Osteoblast (primary cell): ENCODE measurements around the gene PALLD. TPM values are rescaled to one million over a fixed set of nuclear protein-coding genes. Genes with fewer than 3 reads are reported as not detected.
A peak's percentile ranks its signal among the peaks of the same experiment; 100 is the strongest.

Experiments
- DNase-seq: peaks from one replicate; pipeline ENCODE4 v3.0.0; 2011; ENCODE audit warnings: low spot score, mixed read lengths; ENCODE audit not compliant: insufficient read length; ENCODE audit errors: missing footprints
- H2AFZ ChIP-seq: 2 replicates; pipeline ENCODE4 v1.6.0; 2011; ENCODE audit warnings: mild to moderate bottlenecking, low read length
- H3K27ac ChIP-seq: 2 replicates; pipeline ENCODE4 v1.5.1; 2011; ENCODE audit warnings: mild to moderate bottlenecking, low read depth, low read length, moderate library complexity
- H3K27me3 ChIP-seq: 2 replicates; pipeline ENCODE4 v1.6.0; 2012; ENCODE audit warnings: mild to moderate bottlenecking, control low read depth, inconsistent platforms, low read length, moderate library complexity; ENCODE audit not compliant: insufficient read depth
- H3K36me3 ChIP-seq: 2 replicates; pipeline ENCODE4 v1.5.1; 2011; ENCODE audit warnings: mild to moderate bottlenecking, low read length, control low read depth, moderate library complexity; ENCODE audit not compliant: insufficient read depth
- H3K4me1 ChIP-seq: 2 replicates; pipeline ENCODE4 v1.5.1; 2011; ENCODE audit warnings: mild to moderate bottlenecking, low read length, control low read depth, moderate library complexity; ENCODE audit not compliant: insufficient read depth
- H3K4me2 ChIP-seq: 2 replicates; pipeline ENCODE4 v1.6.0; 2011; ENCODE audit warnings: mild to moderate bottlenecking, low read length; ENCODE audit not compliant: insufficient read depth
- H3K4me3 ChIP-seq: fragments of 200-600 bp; sonication (generic); 3 replicates; pipeline ENCODE4 v1.5.1; 2012; ENCODE audit warnings: mild to moderate bottlenecking, low read length, inconsistent platforms; ENCODE audit not compliant: insufficient read depth
- H3K79me2 ChIP-seq: 2 replicates; pipeline ENCODE4 v1.6.0; 2012; ENCODE audit warnings: mild to moderate bottlenecking, low read length, control low read depth, inconsistent platforms; ENCODE audit not compliant: insufficient read depth
- H3K9me3 ChIP-seq: 2 replicates; pipeline ENCODE4 v1.5.1; 2011; ENCODE audit warnings: low read depth, low read length, control low read depth
- H4K20me1 ChIP-seq: 2 replicates; pipeline ENCODE4 v1.6.0; 2012; ENCODE audit warnings: mild to moderate bottlenecking, low read length, control low read depth; ENCODE audit not compliant: insufficient read depth
- total RNA-seq: library from RNA; depleted of rRNA; stranded (reverse); fragments of >200 nt; gene quantifications from 2 replicates; pipeline ENCODE4 v1.2.3, GENCODE V29; 2012
- TF ChIP-seq, protein P1 (sequence below): IDR thresholded peaks from 2 replicates; pipeline ENCODE4 v1.5.1; 2011; ENCODE audit warnings: mild to moderate bottlenecking, low read depth, low read length, moderate library complexity; ENCODE audit errors: extremely low read depth

The PALLD gene
- total RNA-seq, 1 donor, result 244 TPM

DNA sequence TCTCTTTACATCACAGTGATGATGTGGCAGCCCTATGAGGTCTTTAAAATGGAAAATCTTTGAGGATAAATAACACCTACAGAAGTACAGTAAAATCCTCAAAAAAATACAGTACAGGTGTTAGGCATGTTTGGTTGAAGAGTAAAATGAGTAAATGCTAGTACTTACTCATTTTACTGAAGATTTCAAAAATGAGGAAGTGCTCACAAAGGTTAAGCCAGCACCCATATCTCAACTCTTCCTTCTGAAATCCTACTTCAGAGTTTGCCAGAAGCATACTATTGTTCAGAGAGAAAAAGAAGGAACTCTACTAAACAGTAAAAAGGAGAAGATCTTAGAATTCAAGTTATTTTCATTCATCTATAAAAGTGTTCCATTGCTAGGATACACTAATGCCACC is 382.3 kb downstream of the PALLD start:
- Histone ChIP-seq H3K36me3 (peaks cover 53% of the 10 kb centered on the region), H4K20me1 (peaks cover 16% of the 10 kb centered on the region)

DNA sequence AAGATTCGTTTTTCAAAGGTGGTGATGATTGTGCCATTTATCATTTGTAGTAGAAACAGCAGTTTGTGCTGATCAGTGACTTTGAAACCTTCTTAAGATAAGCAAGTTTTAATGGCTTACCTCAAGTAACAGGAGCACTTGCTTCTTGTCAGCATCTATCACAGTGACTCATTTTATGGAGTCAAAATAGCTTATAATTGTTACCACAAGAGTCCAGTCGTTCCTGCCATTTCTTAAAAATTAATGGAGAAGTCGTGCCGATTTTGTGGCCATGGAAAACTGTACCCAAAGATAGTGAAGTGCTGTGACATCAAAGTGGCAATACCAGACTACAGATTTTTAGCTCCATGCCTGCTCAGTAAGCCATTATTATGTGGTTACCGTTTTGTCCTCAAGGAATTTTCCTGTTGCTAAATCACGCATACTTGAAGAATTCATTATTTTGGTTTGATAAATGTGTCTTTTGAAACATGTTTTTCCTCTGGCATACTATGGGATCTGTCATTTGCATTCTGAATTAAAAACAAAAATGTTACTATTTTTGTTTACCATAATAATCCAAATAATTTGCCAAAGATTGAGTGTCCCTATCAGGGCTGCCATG is 383.3 kb downstream of the PALLD start:
- peaks cover 81% of the 10 kb centered on the region for H3K79me2 ChIP-seq
- TF ChIP-seq, protein P1, sequence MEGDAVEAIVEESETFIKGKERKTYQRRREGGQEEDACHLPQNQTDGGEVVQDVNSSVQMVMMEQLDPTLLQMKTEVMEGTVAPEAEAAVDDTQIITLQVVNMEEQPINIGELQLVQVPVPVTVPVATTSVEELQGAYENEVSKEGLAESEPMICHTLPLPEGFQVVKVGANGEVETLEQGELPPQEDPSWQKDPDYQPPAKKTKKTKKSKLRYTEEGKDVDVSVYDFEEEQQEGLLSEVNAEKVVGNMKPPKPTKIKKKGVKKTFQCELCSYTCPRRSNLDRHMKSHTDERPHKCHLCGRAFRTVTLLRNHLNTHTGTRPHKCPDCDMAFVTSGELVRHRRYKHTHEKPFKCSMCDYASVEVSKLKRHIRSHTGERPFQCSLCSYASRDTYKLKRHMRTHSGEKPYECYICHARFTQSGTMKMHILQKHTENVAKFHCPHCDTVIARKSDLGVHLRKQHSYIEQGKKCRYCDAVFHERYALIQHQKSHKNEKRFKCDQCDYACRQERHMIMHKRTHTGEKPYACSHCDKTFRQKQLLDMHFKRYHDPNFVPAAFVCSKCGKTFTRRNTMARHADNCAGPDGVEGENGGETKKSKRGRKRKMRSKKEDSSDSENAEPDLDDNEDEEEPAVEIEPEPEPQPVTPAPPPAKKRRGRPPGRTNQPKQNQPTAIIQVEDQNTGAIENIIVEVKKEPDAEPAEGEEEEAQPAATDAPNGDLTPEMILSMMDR, result no peak
- H2AFZ ChIP-seq, result no peak overlapping the region
- H3K4me2 ChIP-seq, result peak overlapping the region; percentile 18
- peak; percentile 62 for DNase-seq
- no peaks in the 10 kb centered on the region for H3K27me3 ChIP-seq
- peaks cover 49% of the 10 kb centered on the region for H3K36me3 ChIP-seq
- H3K4me1 ChIP-seq, result peaks cover 63% of the 10 kb centered on the region
- no peak overlapping the region for H3K4me3 ChIP-seq
- peaks cover 16% of the 10 kb centered on the region for H4K20me1 ChIP-seq
- peak overlapping the region; percentile 38 for H3K27ac ChIP-seq
- no peaks in the 10 kb centered on the region for H3K9me3 ChIP-seq

More for the DNA sequence above, 382.3 kb downstream of the PALLD start:
- Histone ChIP-seq H3K27me3 (no peaks in the 10 kb centered on the region), H3K79me2 (peaks cover 80% of the 10 kb centered on the region), H3K4me3 (no peak overlapping the region), H3K27ac (peak overlapping the region; percentile 38), H3K4me2 (no peak overlapping the region), H3K9me3 (no peaks in the 10 kb centered on the region), H3K4me1 (peaks cover 53% of the 10 kb centered on the region), H2AFZ (no peak overlapping the region)
- TF ChIP-seq, protein P1, result no peak
- no peak for DNase-seq

DNA sequence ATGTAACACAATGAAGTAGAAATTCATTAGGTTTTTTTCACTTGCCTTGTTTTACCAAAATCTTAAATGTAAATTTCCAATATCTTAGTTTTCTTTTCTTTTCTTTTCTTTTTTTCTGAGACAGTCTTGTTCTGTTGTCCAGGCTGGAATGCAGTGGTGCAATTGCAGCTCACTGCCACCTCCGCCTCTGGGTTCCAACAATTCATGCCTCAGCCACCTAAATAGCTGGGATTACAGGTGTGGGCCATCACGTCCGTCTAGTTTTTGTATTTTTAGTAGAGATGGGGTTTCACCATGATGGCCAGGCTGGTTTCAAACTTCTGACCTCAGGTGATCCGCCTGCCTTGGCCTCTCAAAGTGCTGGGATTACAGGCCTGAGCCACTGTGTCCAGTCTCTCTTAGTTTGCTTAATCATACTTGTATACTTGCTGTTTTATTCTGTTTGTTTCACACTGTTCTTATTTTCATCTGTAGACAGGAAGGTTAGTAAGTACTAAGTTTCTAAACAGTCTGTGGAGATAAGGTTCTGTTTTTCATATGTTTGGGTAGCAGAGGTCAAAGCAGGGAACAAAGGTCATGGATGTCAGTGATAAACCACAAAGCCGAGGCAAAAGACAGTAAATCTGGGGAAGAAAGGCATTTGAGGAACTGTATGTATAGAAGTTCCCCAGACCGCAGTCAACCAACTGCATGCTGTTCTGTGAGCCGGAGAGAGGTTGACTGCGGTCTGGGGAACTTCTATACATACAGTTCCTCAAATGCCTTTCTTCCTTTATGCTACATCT is 384.2 kb downstream of the PALLD start:
- H3K9me3 ChIP-seq, result no peaks in the 10 kb centered on the region
- no peaks in the 10 kb centered on the region for H3K27me3 ChIP-seq
- TF ChIP-seq, protein P1, result no peak
- no peak for DNase-seq
- H3K36me3 ChIP-seq, result peaks cover 53% of the 10 kb centered on the region
- no peak overlapping the region for H3K4me2 ChIP-seq
- H3K4me3 ChIP-seq, result no peak overlapping the region
- no peak overlapping the region for H2AFZ ChIP-seq
- H3K4me1 ChIP-seq, result peaks cover 63% of the 10 kb centered on the region
- H3K27ac ChIP-seq, result peak overlapping the region; percentile 38
- H4K20me1 ChIP-seq, result peaks cover 14% of the 10 kb centered on the region
- peaks cover 80% of the 10 kb centered on the region for H3K79me2 ChIP-seq

DNA sequence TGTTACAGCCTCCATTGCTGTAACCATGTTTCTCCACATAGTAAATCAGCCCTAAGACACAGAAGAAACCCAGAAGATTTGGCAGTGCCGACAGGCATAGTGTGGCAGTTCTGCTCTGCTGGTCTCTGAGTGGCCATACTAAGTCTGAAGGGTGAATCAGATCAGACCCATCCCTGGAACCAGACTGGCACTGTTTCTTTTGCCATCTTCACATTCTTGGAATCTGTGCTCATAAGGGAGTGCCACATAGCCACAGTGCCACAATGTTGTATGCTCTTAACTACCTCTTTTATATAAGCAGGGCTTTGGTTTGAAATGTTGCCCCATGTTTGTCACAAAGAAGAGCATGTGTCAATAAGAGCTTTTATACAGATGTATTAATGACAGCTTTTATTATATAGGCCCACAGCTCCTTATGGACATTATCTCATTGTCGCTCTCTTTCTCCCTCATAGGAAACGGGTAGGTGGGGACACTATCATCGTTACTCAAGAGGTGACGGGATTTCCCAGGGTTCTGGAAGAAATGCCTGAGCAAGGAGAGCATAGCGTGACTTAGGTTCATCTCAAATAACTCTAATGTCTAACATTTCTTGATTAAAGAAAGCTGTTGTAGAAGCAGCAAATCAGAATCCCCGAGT is 385.0 kb downstream of the PALLD start:
- Histone ChIP-seq H2AFZ (no peak overlapping the region), H3K4me3 (no peak overlapping the region), H4K20me1 (peaks cover 12% of the 10 kb centered on the region), H3K27ac (peak overlapping the region; percentile 67), H3K79me2 (peaks cover 80% of the 10 kb centered on the region), H3K36me3 (peaks cover 53% of the 10 kb centered on the region), H3K27me3 (no peaks in the 10 kb centered on the region), H3K4me1 (peaks cover 70% of the 10 kb centered on the region), H3K9me3 (no peaks in the 10 kb centered on the region), H3K4me2 (no peak overlapping the region)
- peak; percentile 35 for DNase-seq
- TF ChIP-seq, protein P1, result no peak
